Upper lobe of left lung (tissue), 4 donors: Measurements from ENCODE around the gene SRRM5.

Experiments used
- CTCF ChIP-seq, 6 experiments: fragments of 450-650 bp in 4 of 6; fragments of 200-600 bp in 2 of 6; sonication (generic) in 2 of 6; IDR thresholded peaks; one replicate each; pipeline ENCODE4 v1.5.1; 2016 to 2019; ENCODE audit warnings: antibody characterized with exemption in 6 of 6
- POLR2A ChIP-seq, 4 donors: fragments of 450-650 bp; IDR thresholded peaks; one replicate each; pipeline ENCODE4 v1.5.1; 2016 to 2017; ENCODE audit warnings: antibody characterized with exemption in 4 of 4, mild to moderate bottlenecking in 2 of 4
- POLR2AphosphoS5 ChIP-seq, 2 donors: sonication (generic); formaldehyde crosslinking; IDR thresholded peaks; one replicate each; pipeline ENCODE4 v1.5.1; 2017; ENCODE audit warnings: antibody characterized with exemption in 2 of 2

DNA sequence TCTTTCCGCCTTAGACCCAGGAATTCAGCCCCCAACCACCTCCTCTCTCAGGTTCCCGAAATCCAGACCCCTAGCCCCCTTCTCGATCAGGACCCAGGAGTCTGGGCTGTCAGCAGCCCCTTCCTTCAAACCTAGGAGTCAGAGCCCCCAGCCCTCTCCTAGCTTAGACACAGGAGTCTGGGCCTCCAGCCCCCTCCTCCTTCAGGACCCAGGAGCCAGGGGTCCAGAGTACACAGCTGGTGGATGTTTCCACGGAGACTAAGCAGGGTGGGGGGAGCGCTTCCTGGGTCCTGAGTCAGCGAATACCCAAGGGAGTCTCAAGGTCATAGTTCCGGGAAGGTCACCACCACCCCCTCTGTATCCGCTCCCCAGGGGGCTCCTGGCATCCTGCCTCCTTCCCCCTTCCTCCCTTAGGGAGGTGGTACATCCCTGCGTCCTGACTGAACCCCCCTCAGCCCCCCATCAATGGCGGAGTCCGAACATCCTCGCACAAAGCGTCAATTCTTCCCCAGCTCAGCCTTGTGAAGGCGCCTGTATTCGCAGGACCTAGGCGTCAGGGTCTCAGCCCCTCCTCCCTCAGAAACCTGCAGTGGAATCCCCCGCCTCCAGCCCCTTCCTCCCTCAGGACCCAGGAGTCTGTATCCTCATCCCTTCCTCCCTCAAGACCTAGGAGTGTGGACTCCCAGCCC lies 23.1 kb downstream of the SRRM5 start:
- TF ChIP-seq CTCF (IDR thresholded peaks at IDR 0.05): no peak
- TF ChIP-seq POLR2A (IDR thresholded peaks at IDR 0.05): no peak
- TF ChIP-seq POLR2AphosphoS5 (IDR thresholded peaks at IDR 0.05): no peak
